Measurements from ENCODE around the gene ZNF367. TPM values are rescaled to one million over a fixed set of nuclear protein-coding genes. Genes with fewer than 3 reads are reported as not detected.

ZNF367 gene
- total and polyA plus RNA-seq, 2 of the 4 experiments (the other 2 are of a cell fraction): 1.1 to 2.7 TPM

- Histone ChIP-seq H4K91ac (ENCODE audit: insufficient read depth, low read depth, low read length) (no peak overlapping the region), H2BK15ac (ENCODE audit: low read depth, low read length) (no peak overlapping the region), H3K4me2 (ENCODE audit: low read depth, low read length) (no peak overlapping the region), H2AFZ (replicated peaks; ENCODE audit: low read length, poor library complexity) (no peak overlapping the region), H3K9me1 (ENCODE audit: insufficient read depth, low read length) (peaks cover 3% of the 10 kb centered on the region; the same call in 1 of the 2 replicates), H2AK9ac (replicated peaks; ENCODE audit: low read depth, low read length, poor library complexity) (no peak overlapping the region), H3K27ac (ENCODE audit: insufficient read depth, low read length) (no peak overlapping the region), H3K18ac (ENCODE audit: low read depth, low read length) (no peak overlapping the region), H2AK5ac (ENCODE audit: low read depth, low read length) (no peak overlapping the region), H3K23ac (ENCODE audit: low read depth, low read length) (no peak overlapping the region), H3K56ac (ENCODE audit: extremely low read depth, insufficient read depth, low read length) (no peak overlapping the region), H3K79me1 (ENCODE audit: low read depth in 1 of 2, low read length in 2 of 2) (peaks cover 0 to under 1% of the 10 kb centered on the region in 2 experiments; a peak in 1 of 4 replicates), H3K4me1 (ENCODE audit: control insufficient read depth, insufficient read depth, low read length) (peaks cover 4% of the 10 kb centered on the region; the same call in 1 of the 2 replicates), H2BK20ac (ENCODE audit: low read depth, low read length) (no peak overlapping the region), H2BK120ac (ENCODE audit: low read depth, low read length) (no peak overlapping the region), H3K9me3 (ENCODE audit: control insufficient read depth, insufficient read depth, low read length) (peaks cover 4% of the 10 kb centered on the region), H3K4me3 (ENCODE audit: insufficient read depth, low read depth, low read length) (no peak overlapping the region), H2BK5ac (ENCODE audit: low read depth, low read length, poor library complexity, severe bottlenecking) (no peak overlapping the region), H3K9ac (ENCODE audit: low read depth, low read length) (no peak overlapping the region), H4K20me1 (ENCODE audit: insufficient read depth, low read length) (no peaks in the 10 kb centered on the region), H3K4ac (ENCODE audit: low read depth, low read length) (no peak overlapping the region), H3K27me3 (ENCODE audit: control insufficient read depth, insufficient read depth, low read length) (no peaks in the 10 kb centered on the region), H3K14ac (replicated peaks; ENCODE audit: low read depth, low read length) (no peak overlapping the region), H3K36me3 (ENCODE audit: control insufficient read depth, insufficient read depth, low read length) (peaks cover 9% of the 10 kb centered on the region), H4K5ac (ENCODE audit: low read depth, low read length) (no peak overlapping the region), H4K8ac (ENCODE audit: low read depth in 2 of 2, low read length in 2 of 2) (no peak overlapping the region)
- ChIA-PET CTCF (no interaction called here), POLR2A (ENCODE audit: unreplicated experiment) (no interaction called here)
- in situ Hi-C loops (cut with MboI; ENCODE audit: low sequenced_read_pairs) (no loop called here), dilution Hi-C loops (cut with HindIII; ENCODE audit: low sequenced_read_pairs, unreplicated experiment) (no loop called here), intact Hi-C loops (cut with micrococcal nuclease) (no loop called here)
- BruUV-seq (replicated peaks): no TSS peak
- 100% methylated on average over 2 of the region's 5 CpGs; no CpG with 5 or more reads in 1 of the 2 experiments for WGBS, 2 experiments (ENCODE audit: extremely low coverage in 2 of 2, insufficient read length in 1 of 2)
- ATAC-seq (ENCODE audit: low read depth): no peak
- no peak for TF ChIP-seq RCOR1 (IDR thresholded peaks at IDR 0.05; ENCODE audit: insufficient replicate concordance, low read length)
- no peak for DNase-seq
These were observed 69.9 kb downstream of the ZNF367 start for GRCh38 chr9:96348261-96348660.

Data from IMR-90 (cell line).